NCI-H187 (cell line): ENCODE measurements around the gene PMM2.
"Not testable (repeated sequence)": the region's sequence is repeated elsewhere in the genome, so short reads cannot be mapped to it uniquely, and the experiment has no call there.

Source experiments
- DNase-seq, 2 experiments: peaks; one replicate each; lab custom pipeline; 2025; lab: John Stamatoyannopoulos, UW

PMM2 gene

GRCh38 chr16:8818504-8819270 is 21.0 kb downstream of the PMM2 start:
- DNase-seq = no peak

GRCh38 chr16:8819411-8820034 is 21.9 kb downstream of the PMM2 start:
- no peak for DNase-seq

- no peak for DNase-seq
Observed at GRCh38 chr16:8822403-8822802, 24.8 kb downstream of the PMM2 start.

- DNase-seq = no peak
Observed at GRCh38 chr16:8826278-8826879, 28.7 kb downstream of the PMM2 start.

- no peak for DNase-seq
Observed at GRCh38 chr16:8828541-8829165, 31.0 kb downstream of the PMM2 start.

- no peak for DNase-seq
Observed at GRCh38 chr16:8831450-8831849, 33.8 kb downstream of the PMM2 start.

- DNase-seq = no peak
Observed at GRCh38 chr16:8831871-8832716, 34.5 kb downstream of the PMM2 start.

- no peak for DNase-seq
Observed at GRCh38 chr16:8832717-8833105, 35.1 kb downstream of the PMM2 start.

- not testable (repeated sequence) for DNase-seq
Observed at GRCh38 chr16:8836797-8837196, 39.2 kb downstream of the PMM2 start.

- not testable (repeated sequence) for DNase-seq
Observed at GRCh38 chr16:8837594-8837993, 40.0 kb downstream of the PMM2 start.

- DNase-seq = not testable (repeated sequence)
Observed at GRCh38 chr16:8842016-8842415, 44.4 kb downstream of the PMM2 start.

GRCh38 chr16:8843296-8843695 is 45.7 kb downstream of the PMM2 start:
- not testable (repeated sequence) for DNase-seq

- no peak for DNase-seq
Observed at GRCh38 chr16:8845699-8846298, 48.2 kb downstream of the PMM2 start.

GRCh38 chr16:8846401-8846932 is 48.8 kb downstream of the PMM2 start:
- DNase-seq = no peak

GRCh38 chr16:8847145-8847544 is 49.5 kb downstream of the PMM2 start:
- DNase-seq = no peak

GRCh38 chr16:8847623-8848022 is 50.0 kb downstream of the PMM2 start:
- no peak for DNase-seq

- no peak for DNase-seq
Observed at GRCh38 chr16:8848231-8848938, 50.7 kb downstream of the PMM2 start.

- no peak for DNase-seq
Observed at GRCh38 chr16:8848939-8849391, 51.3 kb downstream of the PMM2 start.

- no peak for DNase-seq
Observed at GRCh38 chr16:8849411-8850011, 51.9 kb downstream of the PMM2 start.

- DNase-seq = no peak
Observed at GRCh38 chr16:8850279-8850885, 52.7 kb downstream of the PMM2 start.
